B cell (primary cell): ENCODE results near the gene SHFL.

ENCODE experiments used
- CTCF ChIP-seq: fragments of 200-600 bp; IDR thresholded peaks from one replicate; pipeline ENCODE4 v1.8.0; 2022; ENCODE audit warnings: antibody characterized with exemption, mild to moderate bottlenecking
- EZH2 ChIP-seq: IDR thresholded peaks from 2 replicates; pipeline ENCODE4 v1.6.1; 2012; ENCODE audit warnings: borderline replicate concordance, low read depth, mild to moderate bottlenecking, moderate library complexity, low read length; ENCODE audit not compliant: insufficient read depth, poor library complexity, severe bottlenecking

GRCh38 chr19:10106100-10106936 is 20.2 kb downstream of the SHFL start, which contains the start of gene PPAN:
- no peak for TF ChIP-seq CTCF
- TF ChIP-seq EZH2 = no peak
